Hematopoietic multipotent progenitor cell (in vitro differentiated cells): Measurements from ENCODE around the gene PRM2. TPM values are rescaled to one million over a fixed set of nuclear protein-coding genes. Genes with fewer than 3 reads are reported as not detected.

ENCODE experiments used
- DNase-seq, 3 donors: peaks; one replicate each; pipeline ENCODE4 v3.0.0-alpha.2; 2011 to 2015; ENCODE audit warnings: low read depth in 2 of 3, low spot score in 2 of 3
- small RNA-seq: library from RNA; depleted of rRNA; stranded (forward); fragments of <200 nt; gene quantifications from one replicate; pipeline ENCODE3, GENCODE V24; 2012
- total RNA-seq: library from RNA; depleted of rRNA; stranded (reverse); fragments of >200 nt; gene quantifications from one replicate; pipeline ENCODE4 v1.2.3, GENCODE V29; 2012

The PRM2 gene
- total RNA-seq, 1 donor = not detected

DNA sequence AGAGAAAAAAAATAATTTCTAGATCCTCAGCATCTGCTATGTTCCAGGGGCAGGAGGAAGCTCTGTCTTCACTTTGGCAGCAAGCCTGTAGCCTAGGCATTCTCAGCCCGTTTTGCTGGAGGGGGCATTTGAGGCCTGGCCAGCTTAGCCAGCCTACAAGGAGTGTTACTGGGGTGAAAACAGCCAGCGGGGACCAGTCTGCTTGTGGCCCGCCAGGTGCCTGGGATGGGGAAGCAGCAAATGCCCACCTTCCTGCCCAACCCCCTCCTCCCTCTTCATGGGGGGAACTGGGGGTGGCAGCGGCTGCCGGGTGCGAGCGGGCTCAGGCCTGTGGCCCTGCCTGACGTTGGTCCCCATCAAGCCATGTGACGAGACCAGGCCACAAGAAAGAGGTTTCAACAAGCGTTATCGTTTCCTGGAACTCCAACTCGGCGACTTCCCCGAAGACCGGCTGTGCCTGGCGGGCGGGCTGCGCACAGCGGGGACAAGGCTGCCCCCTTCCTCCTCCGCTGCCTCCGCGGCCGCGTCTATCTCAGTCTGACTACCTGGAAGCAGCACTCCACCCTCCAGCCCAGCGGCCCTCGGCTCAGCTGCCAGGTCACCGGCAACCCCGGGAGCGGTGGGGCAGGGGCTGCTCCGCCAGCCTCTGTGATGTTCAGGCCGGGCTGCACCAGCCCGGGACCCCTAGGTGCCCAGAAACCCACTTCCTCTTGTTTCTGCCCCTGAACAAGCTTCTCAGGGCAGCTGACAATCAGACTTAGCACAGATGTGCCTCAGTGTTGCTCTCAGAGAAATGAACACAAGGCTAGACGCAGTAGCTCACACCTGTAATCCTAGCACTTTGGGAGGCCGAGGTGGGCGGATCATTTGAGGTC is 43.2 kb downstream of the PRM2 start:
- DNase-seq = peak; percentile 66 to 86 (median 81)

DNA sequence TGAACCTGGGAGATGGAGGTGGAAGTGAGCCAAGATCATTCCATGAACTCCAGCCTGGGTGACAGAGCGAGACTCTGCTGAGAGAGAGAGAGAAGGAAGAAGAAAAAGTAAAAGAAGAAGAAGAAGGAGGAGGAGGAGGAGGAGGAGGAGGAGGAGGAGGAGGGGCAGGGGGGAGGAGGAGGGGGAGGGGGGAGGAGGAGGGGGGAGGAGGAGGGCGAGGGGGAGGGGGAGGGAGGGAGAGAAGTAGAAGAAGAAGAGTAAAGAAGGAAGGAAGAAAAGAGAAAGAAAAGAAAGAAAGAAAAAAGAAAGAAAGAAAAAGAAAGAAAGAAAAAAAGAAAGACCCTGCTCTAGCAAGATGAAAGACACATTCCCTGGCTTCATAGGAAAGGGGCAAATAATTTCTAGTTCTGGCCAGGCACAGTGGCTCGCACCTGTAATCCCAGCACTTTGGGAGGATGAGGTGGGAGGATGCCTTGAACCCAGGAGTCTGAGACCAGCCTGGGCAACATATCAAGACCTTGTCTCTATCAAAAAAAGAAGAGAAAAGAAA is 43.9 kb downstream of the PRM2 start:
- no peak for DNase-seq

DNA sequence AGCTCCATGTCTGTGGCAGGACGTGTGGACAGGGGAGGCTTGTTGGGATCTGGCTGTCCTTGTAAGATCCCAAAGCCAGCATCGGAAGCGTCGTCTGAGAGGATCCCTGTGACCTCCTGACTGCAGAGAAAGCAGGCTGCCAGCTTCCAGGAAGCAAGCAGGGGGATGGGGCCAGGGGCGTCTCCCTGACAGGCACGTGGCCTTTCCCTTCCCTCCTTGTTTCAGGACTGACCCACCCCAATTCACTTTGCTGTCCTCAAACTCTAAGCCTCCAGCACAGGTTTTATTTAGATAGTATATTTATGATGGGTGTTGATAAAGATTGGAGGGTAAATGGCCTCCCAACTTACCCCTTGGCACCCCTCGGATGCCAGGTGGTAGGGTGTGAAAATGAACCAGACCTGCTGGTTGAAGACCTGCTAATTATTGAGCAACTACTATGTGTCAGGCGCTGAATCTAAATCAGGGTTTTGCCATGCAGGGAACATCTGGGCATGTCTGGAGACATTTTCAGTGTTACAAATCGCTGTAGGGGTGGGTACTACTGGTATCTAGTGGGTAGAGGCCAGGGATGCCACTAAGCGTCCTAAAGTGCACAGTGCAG is 44.8 kb downstream of the PRM2 start:
- DNase-seq = no peak

DNA sequence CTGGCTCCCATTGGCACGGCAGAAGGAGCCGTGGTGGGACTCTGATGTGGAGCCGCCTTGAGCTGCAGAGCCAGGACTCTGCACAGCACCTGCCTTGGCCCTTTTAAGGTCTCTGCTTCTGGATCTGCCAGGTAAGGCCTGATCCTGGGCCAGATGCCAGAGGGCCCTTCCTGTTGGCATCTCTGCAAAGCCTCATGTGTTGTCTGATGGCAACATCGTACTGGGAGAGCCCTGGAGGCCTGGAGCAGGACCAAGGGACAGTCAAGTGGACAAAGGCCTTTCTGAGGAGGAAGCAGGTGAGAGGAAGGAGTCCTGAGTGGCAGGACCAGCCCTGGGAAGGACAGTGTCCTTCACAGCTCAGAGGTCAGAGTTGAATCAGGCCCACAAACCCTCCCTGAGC is 46.4 kb downstream of the PRM2 start:
- no peak for DNase-seq

DNA sequence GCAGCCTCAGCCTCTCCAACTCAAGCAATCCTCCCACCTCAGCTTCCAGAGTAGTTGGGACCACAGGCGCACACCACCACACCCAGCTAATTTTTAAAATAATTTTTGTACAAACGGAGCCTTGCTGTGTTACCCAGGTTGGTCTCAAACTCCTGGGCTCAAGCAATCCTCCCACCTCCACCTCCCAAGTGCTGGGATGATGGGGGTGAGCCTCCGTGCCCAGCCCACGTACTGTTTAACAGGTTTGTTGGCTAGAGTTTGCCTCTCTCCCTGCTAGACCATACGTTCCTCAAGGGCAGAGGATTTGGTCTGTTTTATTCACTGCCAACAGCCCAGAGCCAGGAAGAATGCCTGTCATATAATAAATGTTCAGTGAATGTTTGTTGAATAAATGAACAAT is 46.8 kb downstream of the PRM2 start:
- no peak for DNase-seq

DNA sequence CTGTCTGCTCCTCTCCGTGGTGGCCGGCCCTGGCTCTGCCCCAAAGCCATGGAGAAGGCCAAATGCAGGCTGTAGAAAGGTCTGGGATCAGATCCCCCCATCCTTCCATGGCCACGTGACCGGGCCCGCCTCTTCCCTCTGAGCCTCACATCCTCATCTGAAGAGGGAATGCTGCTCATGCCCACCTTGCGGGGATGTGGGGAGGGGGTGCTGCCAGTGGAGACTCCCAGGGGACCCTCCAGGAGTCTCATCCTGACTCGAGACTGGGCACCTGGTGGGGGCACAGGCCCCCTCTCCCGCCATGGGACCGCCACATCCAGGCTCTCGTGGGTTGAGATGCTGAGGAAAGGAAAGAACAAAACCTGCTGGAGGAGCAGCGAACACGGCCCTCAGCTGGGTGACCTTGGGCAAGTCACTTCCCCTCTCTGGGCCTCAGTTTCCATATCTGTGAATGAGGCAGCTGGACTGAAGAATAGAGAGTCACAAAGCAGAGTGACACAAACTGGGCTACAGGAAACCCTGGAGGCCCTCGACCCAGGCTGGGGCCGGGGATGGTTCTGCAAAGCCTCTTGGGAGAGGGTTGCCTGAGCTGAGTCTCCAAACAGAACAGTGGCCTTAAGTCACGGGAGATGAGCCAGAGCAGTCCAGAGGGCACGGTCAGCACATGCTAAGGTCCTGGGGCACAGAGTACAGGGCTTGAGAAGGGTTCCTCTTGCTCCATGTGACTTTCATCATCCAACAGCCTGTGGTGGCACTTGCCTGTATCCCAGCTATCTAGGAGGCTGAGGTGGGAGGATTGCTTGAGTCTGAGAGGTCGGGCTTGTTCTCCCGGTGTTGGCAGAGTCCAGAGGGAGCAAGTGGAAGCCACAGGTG is 50.4 kb downstream of the PRM2 start:
- DNase-seq = no peak

Small RNAs within 50 kb of the gene (small RNA-seq; reads per million reads assigned to genes)
- gene MIR548H2 (not detected), gene RF00019 (not detected), gene RF00554 (not detected)

Other genes starting within 250 kb of the PRM2 start
- 6.2 TPM for gene SOCS1, start 20.3 kb downstream of the PRM2 start, total RNA-seq
- not detected for gene TNP2, start 7.2 kb downstream of the PRM2 start, total RNA-seq
- gene PRM3, start 2.9 kb downstream of the PRM2 start, total RNA-seq = not detected
- gene PRM1, start 4.8 kb upstream of the PRM2 start, total RNA-seq = not detected
- gene RMI2, start 69.0 kb upstream of the PRM2 start, total RNA-seq = 15.9 TPM